Measurements from ENCODE around the gene GPR180.

GPR180 gene

DNA sequence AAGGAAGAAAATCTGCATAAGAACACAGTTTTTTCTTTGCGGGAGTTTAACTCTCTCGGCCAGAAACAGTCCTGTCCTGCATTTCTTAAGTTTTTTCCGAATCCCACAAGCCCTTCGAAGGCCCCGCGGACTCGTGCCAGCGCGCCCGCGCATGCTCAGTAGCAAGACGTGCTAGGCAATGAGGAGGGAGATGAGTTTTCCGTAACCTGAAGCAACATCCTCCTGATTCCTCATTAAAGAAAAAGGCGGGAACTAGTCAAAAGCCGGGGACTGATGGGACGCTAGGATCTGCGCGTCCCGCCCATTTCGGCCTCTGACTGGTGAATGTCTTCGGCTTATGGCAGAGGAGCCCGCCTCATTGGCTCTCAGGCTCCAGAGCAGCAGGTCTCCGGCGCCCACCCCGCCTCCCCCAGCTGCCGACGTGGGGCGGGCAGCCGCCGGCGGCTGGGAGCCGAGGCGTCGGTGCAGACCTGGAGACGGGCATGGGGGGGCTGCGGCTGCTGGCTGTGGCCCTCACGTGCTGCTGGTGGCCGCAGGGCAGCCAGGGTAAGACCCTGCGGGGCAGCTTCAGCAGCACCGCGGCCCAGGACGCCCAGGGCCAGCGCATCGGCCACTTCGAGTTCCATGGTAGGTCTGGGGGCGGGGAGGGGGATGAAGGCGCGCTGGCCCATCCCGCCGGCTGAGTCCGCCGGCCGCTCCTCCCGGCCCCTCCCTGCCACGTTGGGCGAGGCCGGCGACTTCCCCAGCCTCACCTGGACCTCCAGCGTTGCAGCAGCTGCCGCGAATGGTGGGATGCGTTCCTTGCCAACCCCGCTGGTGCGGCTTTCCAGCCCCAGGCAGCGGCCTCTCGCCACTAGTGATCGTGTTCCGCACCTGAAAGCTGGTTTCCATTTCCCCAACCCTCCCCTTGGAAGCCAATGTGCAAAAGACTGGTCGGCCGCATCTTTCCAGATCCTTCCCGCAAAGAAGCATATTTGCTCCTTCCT is at the start of gene GPR180:
GPR180 (plus strand) TSS at position 412 of the 986 bp plus-strand sequence; CDS start at position 483, 71 bp downstream.
- DNase-seq (ENCODE audit: low read depth in 3 of 3, low spot score in 1 of 3): peak; percentile 69 to 79 (median 71)

DNA sequence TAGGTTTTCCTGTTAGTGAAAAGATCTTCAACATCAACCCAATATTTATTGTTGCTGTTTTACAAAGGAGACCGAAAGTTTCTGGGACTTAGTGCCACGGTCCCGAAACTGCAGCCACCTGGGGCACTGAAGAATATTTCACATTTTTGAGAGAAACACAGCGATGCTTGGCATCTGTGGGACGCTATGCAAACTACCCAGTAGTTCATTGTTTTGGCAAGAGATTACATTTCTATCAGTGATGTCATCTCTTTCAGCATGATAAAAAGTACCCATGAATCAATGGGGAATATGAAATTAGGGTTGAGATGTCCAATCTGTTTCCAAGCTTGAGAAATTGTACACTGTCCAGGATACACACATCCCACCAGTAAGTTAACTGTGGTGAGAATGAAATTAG is 49.6 kb upstream of the GPR180 start:
- DNase-seq (ENCODE audit: low read depth in 3 of 3, low spot score in 1 of 3): no peak

DNA sequence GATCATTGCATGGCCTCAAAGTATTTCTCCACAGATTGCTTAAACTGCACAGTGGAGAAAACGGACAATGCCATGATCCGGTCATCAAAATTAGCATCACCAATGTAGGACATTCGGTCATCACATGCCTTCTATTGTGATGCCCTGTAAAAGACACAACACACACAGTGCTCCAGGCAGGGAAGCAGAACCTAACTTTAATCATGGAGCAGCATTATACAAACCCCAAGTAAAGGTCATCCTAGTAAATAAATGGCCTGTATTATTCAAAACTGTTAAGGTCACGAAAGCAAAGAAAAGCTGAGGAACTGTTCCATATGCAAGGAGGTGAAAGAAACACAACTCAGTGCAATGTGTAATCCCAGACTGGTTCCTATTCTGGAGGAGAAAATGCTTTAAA is 47.9 kb upstream of the GPR180 start:
- DNase-seq (ENCODE audit: low read depth in 3 of 3, low spot score in 1 of 3): no peak

DNA sequence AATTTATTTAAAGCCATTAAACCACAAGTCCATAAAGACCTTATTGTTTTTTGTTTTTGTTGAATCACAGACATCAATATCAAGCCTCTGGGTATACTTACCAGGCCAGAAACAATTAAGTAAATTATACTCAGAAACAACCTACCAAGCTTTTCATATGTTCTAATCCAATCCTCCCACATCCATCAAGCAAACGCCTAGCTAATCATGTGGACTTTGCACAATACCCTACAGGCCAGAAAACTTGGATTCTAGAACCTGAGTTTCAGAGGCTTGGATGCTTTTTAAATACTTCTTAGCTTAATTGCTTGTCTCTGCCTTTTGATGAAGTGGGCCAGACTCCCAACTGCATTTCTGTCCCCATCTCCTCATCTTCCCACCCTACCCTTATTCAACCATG is 45.6 kb upstream of the GPR180 start:
- no peak for DNase-seq (ENCODE audit: low read depth in 3 of 3, low spot score in 1 of 3)

DNA sequence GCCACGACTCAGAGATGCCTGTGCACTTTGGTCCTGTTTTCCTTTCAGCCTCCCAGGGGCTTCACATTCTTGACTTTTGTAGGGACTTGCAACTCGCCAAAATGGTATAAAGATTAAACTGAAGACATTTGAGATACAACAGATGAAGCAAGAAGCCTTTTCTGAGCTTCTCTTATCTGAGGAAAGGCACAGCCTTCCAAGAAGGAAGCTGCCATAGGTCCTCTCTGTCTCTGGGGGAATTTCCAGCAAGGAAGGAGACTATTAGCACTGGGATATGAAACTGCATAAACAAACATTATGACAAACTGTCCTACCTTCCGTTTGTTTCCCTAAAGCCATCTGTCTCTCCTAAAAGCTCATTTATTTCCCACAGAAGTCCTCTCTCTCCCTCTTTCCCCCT is 45.0 kb upstream of the GPR180 start:
- no peak for DNase-seq (ENCODE audit: low read depth in 3 of 3, low spot score in 1 of 3)

DNA sequence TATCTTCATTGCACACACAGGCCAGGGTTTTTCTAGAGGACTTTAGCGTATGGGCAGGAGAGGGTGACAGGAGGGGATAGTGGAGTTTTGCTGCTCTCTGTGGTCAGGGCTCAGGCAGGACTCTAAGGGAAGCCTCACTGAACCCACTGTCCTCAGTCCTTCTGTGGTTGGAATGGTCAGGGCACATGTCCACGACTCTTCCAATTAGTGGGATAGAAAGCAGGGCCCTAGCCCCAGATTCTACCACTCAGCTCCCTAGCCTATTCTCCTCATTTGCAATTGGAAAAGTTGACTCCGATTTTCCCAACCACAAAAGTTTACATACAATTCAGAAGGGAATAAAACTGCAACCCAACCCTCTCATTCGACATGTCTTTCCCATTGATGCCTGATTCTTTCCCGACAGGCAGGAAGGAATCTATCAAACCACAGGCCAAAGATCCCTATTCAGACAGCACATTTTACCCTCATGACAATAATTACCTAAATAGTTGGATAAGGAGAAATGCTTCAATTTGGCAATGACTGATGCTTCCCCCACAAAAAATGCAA is 43.9 kb upstream of the GPR180 start:
- DNase-seq (ENCODE audit: low read depth in 3 of 3, low spot score in 1 of 3): no peak

DNA sequence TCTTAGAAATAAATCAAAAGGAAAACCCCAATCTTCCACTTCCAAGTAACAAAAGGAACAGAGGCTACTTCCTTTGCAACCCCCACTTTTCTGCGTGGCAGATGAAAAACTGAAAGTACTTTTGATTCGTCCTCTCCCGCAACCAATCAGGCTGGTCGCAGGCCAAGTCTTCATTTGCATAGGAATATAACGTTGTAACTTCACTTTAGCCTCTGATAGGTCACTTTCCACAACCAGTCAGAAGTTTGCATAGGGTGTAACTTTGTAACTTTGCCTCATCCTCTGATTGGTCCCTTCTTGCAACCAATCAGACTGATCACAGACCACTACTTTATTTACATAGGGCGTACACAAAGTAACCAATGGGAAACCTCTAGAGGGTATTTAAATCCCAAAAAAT is 42.9 kb upstream of the GPR180 start:
- DNase-seq (ENCODE audit: low read depth in 3 of 3, low spot score in 1 of 3): no peak

DNA sequence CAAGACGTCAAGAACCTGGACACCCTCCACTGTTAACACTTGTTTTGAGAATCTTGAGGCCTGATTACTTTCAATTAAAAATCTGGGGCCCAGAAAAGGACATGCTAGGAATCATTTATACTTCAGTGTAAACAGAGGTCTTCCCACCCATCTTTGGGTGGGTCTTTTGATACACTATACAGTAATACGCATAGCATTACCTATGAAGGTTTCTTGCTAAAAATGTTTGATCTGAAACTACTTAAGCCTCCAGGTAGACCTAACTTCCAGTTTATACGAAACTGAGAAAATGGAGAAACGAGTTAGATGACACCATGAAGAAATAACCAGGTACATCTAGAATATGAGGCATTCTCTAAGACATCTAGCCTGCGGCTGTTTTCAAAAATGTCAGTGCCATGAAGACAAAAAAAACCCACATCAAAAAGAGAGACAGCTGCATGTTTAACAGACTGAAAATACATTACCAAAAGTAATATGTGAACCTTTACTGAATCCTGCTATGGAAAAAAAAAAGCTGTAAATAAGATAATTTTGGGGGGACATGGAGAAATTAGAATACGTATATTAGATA is 42.3 kb upstream of the GPR180 start:
- DNase-seq (ENCODE audit: low read depth in 3 of 3, low spot score in 1 of 3): no peak

DNA sequence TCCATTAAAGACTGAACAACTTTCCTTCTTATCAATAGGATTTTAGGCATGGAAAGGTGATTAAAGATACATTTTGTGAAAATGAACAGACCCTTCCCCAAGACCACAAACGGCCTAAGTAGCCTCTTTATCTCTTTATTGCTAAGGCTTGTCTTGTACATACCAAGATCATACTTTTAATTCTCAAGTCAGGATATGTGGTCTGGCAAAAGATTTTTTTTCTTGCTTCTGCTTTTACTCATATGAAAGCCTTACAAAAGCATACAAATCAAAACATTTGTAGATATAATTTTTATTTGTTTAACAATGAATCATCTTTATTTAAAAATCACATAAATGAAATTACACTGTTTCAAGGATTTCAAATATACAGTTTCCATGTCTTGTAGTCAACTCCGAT is 41.5 kb upstream of the GPR180 start:
- no peak for DNase-seq (ENCODE audit: low read depth in 3 of 3, low spot score in 1 of 3)

DNA sequence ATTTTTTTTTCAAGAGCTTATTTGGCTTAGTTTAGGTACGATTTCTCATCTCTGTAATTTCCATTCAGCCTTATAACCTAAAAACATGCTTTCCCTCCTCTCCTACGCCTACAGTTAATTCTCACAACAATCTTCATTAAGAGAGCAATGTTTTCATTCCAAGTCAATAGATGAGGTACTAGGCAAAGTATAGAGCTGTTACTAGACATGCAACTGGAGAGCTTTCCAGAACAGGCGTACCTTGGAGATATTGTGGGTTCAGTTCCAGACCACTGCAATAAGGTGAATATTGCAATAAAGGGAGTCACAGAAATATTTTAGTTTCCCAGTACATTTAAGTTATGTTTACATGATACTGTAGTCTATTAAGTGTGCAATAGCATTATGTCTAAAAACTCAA is 40.5 kb upstream of the GPR180 start:
- no peak for DNase-seq (ENCODE audit: low read depth in 3 of 3, low spot score in 1 of 3)

DNA sequence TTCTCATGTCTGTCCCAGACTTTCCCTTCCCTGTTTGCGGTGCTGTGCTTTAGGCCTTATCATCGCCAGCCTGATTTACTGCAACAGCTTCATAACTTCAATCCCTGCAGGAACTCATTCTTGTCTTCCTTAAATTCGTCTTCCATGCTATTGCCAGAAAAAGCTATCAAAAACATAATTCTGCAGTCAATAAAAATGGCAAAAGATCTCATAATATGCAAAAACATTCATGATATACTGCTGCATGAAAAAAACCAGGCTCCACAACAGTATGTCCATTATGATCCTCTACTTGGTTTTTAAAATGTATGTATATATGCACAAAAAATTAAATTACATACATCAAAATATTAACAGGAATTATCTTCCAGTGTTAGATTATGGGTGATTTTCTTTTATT is 34.1 kb upstream of the GPR180 start:
- DNase-seq (ENCODE audit: low read depth in 3 of 3, low spot score in 1 of 3): no peak

DNA sequence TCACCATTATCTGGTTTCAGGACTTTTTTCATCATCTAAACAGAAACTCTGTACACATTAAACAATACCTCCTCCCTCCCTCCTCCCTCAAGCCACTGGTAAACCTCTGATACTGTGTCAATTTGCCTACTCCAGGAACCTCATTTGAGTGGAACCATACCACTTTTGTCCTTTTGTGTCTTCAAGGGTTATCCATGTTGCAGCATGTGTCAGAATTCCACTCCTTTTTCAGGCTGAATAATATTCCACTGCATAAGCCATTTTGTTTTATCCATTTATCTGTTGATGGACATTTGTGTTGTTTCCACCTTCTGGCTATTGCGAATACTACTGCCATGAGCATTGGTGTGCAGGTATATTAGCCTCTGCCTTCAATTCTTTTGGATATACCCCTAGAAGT is 33.2 kb upstream of the GPR180 start:
- DNase-seq (ENCODE audit: low read depth in 3 of 3, low spot score in 1 of 3): no peak

DNA sequence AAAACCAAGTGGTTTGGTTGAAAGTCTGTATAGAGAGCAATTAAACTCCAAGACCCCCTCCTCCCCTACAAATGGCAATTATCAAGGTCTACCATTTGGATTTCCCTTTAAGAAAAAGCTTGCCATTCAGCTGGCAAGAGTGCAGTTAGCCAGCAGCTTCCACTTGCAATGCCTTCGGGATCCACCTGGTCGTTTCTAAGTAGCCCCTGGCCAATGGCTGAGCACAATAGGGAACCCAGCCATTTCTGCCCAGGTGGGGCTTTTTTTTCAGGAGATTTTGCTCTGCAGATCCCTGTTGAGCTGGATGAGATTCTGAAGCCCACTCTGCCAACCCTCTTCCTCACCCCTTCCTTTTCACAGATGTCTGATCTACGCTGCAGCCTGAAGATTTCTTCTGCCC is 32.0 kb upstream of the GPR180 start:
- no peak for DNase-seq (ENCODE audit: low read depth in 3 of 3, low spot score in 1 of 3)

DNA sequence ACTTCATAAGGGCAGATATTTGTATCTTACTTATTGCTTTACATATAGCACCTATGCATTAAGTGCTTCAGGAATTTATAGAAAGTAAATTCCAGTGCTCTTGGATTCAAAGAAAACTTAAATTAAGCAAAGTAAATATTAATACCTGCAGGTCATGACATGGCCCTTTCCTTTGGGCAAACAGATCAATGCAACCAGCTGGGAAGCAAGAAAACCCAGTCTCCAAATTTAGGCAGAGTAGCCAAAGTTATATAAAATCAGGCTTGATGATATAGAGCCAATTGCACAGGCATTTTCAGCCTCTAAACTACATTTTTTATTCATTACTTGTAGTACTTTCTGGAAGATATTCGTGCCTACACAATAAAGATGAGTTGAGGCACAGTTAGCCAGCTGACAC is 22.6 kb upstream of the GPR180 start:
- no peak for DNase-seq (ENCODE audit: low read depth in 3 of 3, low spot score in 1 of 3)

DNA sequence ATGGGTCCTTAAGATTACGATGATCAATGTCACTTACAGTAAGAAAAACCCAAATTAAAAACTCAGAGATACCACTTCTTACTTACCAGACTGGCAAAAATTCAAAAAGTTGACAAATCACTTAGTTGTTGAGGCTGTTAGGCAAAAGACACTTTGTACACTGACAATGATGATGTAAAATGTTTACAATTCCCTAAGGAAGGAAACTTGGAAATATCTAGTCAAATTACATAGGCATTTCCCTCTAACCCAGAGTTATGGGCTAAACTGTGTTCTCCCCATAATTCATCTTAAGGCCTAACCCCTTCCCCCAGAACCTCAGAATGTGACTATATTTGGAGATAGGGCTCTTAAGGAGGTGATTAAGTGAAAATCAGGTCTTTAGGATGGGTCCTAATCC is 17.7 kb upstream of the GPR180 start:
- no peak for DNase-seq (ENCODE audit: low read depth in 3 of 3, low spot score in 1 of 3)

DNA sequence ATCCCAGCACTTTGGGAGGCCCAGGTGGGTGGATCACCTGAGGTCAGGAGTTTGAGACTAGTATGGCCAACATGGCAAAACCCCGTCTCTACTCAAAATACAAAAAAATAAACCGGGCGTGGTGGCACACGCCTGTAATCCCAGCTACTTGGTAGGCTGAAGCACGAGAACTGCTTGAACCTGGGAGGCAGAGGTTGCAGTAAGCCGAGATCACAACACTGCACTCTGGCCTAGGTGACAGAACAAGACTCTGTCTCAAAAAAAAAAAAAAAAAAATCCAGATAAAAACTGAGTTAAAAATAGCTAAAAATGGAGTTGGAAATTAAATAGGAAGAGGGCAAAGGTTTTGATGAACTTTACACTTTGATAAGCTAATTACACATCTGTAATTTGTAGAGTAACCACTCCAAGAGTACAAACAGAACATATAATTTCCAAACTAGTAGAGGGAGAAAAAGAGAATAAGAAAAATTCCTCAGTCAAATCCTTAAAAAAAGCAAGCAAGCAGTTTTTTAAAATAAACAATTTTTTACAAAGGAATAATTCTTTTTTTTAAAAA is 16.0 kb upstream of the GPR180 start:
- DNase-seq (ENCODE audit: low read depth in 3 of 3, low spot score in 1 of 3): no peak

DNA sequence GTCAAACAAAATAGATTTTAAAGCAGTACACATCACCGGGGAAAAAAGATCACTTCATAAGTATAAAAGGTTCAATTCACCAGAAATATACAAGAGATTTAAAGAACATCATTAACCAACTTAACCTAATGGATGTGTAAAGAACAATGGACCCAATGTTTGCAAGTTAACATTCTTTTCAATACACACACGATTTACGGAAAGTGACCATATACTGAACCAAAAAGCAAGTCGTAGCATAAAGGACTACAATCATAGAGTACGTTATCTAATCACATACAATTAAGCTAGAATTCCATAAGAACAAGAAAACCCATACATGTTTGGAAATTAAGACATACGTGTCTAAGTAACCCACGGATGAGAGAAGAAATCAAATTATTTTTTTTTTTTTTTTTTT is 15.3 kb upstream of the GPR180 start:
- no peak for DNase-seq (ENCODE audit: low read depth in 3 of 3, low spot score in 1 of 3)

DNA sequence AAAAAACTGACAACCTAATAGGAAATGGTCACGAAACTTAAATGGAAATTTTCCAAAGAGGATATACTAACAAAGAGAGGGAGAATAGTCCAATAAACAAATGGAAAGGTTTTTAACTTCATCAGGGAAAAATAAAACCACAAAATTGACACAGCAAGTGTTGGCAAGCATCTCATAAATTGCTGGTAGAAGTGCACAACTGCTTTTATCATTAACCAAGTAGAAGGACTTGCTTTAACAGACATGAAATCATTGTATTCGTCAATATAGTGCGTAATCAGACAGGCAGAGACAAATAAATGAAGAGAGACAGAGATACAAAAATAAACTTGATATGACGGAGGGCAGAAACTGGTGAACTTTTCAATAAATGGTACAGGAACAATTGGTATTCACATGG is 13.1 kb upstream of the GPR180 start:
- no peak for DNase-seq (ENCODE audit: low read depth in 3 of 3, low spot score in 1 of 3)

DNA sequence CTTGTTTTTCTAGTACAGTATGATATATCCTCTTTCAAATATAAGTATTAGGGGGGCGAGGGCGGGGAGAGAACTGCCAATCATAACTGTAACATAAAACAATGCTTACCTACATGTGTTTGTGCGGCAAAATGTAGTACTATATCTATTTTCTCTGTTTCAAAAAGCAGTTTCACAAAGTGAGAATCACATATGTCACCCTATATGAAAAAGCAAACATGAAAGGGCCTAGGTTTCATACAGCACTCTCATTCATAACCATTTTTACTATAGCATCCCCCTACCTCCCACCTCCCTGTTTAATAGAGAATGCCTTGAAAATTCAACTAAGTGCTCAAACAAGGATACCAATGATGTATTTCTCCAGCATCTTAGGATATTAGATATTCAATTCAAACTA is 10.9 kb upstream of the GPR180 start:
- no peak for DNase-seq (ENCODE audit: low read depth in 3 of 3, low spot score in 1 of 3)

DNA sequence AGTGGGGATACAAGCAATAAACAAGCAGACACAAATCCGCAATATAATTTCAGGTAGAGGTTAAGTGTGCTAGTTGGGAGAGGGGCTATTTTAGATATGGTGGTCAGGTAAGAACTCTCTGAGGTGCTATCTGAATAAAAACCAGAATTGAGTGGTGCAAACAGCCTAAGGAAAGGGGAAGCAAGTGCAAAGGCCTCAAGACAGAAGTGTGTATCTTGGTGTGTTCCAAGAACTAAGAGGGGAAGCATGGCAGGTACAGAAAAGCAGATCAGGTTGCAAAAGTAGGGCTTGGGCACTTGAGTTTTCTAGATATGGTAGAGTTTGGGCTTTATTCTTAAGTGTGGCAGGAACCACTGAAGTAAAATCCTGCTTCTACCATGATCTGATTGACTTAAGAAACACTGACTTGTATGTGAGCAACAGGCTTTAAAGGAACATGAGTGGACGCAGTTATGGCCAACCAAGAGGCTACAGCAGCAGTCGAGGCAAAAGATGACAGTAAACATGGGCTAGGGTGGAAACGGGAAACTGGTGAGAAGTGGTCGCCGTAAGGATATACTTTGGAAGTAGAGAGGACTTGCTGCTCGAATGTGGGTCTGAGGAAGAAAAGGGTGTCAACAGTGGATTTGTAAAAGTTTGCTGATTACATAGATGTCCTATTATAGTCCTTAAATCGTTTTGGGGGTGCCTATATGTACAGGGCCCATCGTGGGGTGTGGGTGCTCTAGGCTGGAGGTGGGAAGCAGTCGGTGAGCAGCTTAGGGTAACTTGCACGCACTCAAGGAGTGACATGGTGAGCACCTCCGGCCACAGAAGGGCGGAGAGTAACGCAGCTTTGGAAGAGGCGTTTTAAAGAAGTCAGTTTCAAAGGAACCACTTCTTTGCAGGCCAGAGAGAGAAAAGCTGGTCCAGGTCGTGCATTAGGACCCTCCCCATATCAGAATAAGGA is 6.4 kb upstream of the GPR180 start:
- no peak for DNase-seq (ENCODE audit: low read depth in 3 of 3, low spot score in 1 of 3)

Data from stimulated activated CD4-positive, alpha-beta T cell treated with anti-CD3 and anti-CD28 coated beads, TNF-alpha, amount 100 ng/mL, for 1 hour (primary cell).